Activated T-cell treated with anti-CD3 and anti-CD28 coated beads, Interleukin-2, amount 50 U/mL, for 72 hours (primary cell): ENCODE results near the gene LCN12. TPM values are rescaled to one million over a fixed set of nuclear protein-coding genes. Genes with fewer than 3 reads are reported as not detected.
A peak's percentile ranks its signal among the peaks of the same experiment; 100 is the strongest.

Experiments
- ATAC-seq, 2 donors: fragments of 150-1000 bp; cut with Tn5 transposase; replicated peaks in 1 of 2; 2 replicates each; pipeline ENCODE4 v1.10.0; 2021; ENCODE audit warnings: moderate library complexity in 2 of 2, mild to moderate bottlenecking in 1 of 2
- DNase-seq, 2 donors: peaks; one replicate each; pipeline ENCODE4 v3.0.0; 2021 to 2022; ENCODE audit warnings: mixed read lengths in 1 of 2
- H3K27ac Mint-ChIP-seq: one replicate; pipeline ENCODE4 v1.8.0; 2022; ENCODE audit warnings: mild to moderate bottlenecking, moderate library complexity, mixed read lengths
- H3K27me3 Mint-ChIP-seq: one replicate; pipeline ENCODE4 v1.8.0; 2022; ENCODE audit warnings: low read depth, mixed read lengths
- H3K36me3 Mint-ChIP-seq, 2 donors: one replicate each; pipeline ENCODE4 v1.8.0; 2022; ENCODE audit warnings: mixed read lengths in 2 of 2, mild to moderate bottlenecking in 1 of 2; ENCODE audit not compliant: insufficient read depth in 2 of 2
- H3K4me1 Mint-ChIP-seq: one replicate; pipeline ENCODE4 v1.8.0; 2022; ENCODE audit warnings: low read depth, mixed read lengths
- H3K4me3 Mint-ChIP-seq, 2 donors: one replicate each; pipeline ENCODE4 v1.8.0; 2022; ENCODE audit warnings: mild to moderate bottlenecking in 2 of 2, mixed read lengths in 2 of 2, moderate library complexity in 2 of 2
- H3K9me3 Mint-ChIP-seq, 2 donors: one replicate each; pipeline ENCODE4 v1.8.0; 2022; ENCODE audit warnings: mixed read lengths in 2 of 2
- total RNA-seq, 2 donors: library from RNA; stranded (reverse); gene quantifications; one replicate each; pipeline ENCODE4 v1.2.3, GENCODE V29; 2022

Gene LCN12
- total RNA-seq, 2 donors from 2014 or later = 1.0 to 1.4 TPM

DNA sequence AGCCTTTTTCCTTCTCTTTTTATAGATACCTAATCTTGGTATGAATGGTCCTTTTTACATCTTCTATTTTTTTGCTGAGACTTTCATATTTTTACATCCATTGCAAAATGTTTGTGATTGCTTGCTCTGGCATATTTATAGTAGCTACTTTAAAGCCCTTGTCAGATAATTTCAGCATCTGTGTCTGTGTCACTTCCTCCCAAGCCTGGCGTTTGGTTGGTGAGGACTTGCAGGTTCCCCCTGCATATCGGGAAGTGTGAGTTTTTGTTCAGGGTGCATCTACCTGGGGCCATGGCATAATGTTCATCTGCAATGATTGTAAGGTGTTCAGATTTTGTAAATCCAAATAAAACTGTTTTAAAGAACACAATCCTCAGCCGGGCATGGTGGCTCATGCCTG lies 16.4 kb upstream of the LCN12 start:
- peaks cover 5 to 19% of the 10 kb centered on the region in 2 donors for H3K36me3 Mint-ChIP-seq
- DNase-seq = no peak
- H3K4me1 Mint-ChIP-seq = peaks cover 15% of the 10 kb centered on the region
- no peak overlapping the region for H3K27ac Mint-ChIP-seq
- no peaks in the 10 kb centered on the region for H3K9me3 Mint-ChIP-seq
- H3K27me3 Mint-ChIP-seq = no peaks in the 10 kb centered on the region
- no peak for ATAC-seq
- H3K4me3 Mint-ChIP-seq = no peak overlapping the region

DNA sequence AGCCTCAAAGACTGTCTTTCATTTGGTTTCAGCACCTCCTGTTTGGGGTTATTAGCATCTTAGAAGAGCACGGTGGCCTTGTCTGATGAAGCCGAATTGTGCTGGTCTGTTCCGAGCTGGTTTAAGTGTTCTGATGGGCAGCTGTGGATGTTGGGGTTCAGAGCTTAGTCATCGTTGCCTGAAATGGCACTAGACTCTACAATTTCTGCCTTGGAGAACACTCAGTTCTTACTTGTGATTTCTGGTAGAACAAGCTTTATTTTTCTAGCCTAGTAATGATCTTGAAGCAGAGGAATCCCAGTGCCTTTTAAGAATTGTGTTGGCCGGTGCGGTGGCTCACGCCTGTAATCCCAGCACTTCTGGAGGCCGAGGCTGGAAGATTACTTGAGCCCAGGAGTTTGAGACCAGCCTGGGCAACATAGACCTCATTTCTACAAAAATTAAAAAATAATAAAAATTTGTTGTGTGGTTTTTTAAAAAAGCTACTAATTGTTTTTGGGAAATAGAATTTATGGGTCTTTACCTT lies 15.4 kb upstream of the LCN12 start:
- DNase-seq = no peak
- H3K27me3 Mint-ChIP-seq = no peaks in the 10 kb centered on the region
- no peaks in the 10 kb centered on the region for H3K9me3 Mint-ChIP-seq
- H3K36me3 Mint-ChIP-seq = peaks cover 5 to 19% of the 10 kb centered on the region in 2 donors
- H3K4me3 Mint-ChIP-seq = no peak overlapping the region
- H3K27ac Mint-ChIP-seq = peak overlapping the region; percentile 16
- ATAC-seq = no peak
- peaks cover 12% of the 10 kb centered on the region for H3K4me1 Mint-ChIP-seq

DNA sequence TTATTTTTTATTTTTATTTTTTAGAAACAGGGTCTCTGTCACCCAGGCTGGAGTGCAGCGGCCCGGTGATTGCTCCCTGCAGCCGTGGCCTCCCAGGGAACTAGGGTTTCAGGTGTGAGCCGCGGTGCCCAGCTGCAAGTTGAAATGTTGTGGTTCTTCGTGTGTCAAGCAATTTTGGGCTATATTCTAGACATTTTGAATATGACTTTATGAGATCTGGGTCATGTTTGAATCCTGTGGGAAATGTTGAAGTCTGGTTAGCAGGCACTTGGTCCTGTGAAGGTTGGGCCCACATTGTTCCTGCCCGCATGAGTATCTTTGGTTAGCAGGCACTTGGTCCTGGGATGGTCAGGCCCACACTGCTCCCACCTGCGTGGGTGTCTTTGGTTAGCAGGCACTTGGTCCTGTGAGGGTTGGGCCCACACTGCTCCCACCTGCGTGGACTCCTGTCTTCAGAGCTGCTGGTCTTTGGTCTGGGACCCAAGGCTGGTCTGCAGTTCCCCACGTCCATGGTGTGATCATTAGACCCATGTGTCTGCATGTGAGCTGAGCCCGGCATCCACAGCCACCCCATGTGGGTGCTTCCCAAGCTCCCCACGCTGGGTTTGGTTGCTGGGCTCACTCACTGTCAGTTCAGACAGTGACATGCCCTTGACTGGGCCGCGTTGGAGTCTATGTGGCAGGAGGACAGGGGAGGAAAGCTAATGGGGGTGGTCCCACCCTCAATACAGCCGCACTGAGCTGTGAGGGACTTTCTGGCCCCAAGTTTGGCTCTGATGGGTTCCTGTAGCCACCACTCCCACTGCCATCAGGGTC lies 14.7 kb upstream of the LCN12 start:
- no peaks in the 10 kb centered on the region for H3K9me3 Mint-ChIP-seq
- ATAC-seq (no peak), DNase-seq (no peak)
- H3K27ac Mint-ChIP-seq = no peak overlapping the region
- H3K4me3 Mint-ChIP-seq = no peak overlapping the region
- H3K27me3 Mint-ChIP-seq = no peaks in the 10 kb centered on the region
- H3K36me3 Mint-ChIP-seq = peaks cover 6 to 17% of the 10 kb centered on the region in 2 donors
- peaks cover 5% of the 10 kb centered on the region for H3K4me1 Mint-ChIP-seq

DNA sequence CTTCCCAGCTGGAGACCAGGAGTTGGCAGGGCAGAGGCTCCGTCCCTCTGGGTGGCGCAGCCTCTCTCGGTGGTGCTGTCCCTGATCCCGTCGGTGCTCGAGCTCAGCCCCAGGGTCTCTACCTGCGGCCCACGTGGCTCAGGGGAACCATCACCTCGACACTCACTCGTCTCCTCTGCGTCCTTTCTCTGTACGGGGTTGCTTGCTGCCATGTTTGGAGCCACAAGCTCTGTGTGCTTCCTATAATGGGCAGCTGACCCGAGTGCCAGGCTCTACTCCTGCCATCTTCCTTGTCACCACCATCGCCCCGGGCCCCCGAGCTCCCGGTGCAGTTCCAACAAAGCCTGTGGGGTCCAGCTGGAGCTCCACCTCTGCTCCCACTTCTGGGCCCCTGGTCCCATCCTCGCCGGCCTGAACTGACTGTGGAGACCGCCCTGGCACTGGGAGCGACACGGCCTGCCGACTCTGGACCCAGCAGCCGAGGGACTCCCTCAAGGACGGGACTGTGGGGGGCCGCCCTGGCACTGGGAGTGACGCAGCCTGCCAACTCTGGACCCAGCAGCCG lies 12.6 kb upstream of the LCN12 start:
- no peak overlapping the region for H3K27ac Mint-ChIP-seq
- H3K27me3 Mint-ChIP-seq = no peaks in the 10 kb centered on the region
- DNase-seq (no peak), ATAC-seq (no peak)
- H3K4me1 Mint-ChIP-seq = peaks cover 5% of the 10 kb centered on the region
- no peak overlapping the region for H3K4me3 Mint-ChIP-seq
- H3K36me3 Mint-ChIP-seq = peaks cover 1 to 10% of the 10 kb centered on the region in 2 donors
- no peaks in the 10 kb centered on the region for H3K9me3 Mint-ChIP-seq

DNA sequence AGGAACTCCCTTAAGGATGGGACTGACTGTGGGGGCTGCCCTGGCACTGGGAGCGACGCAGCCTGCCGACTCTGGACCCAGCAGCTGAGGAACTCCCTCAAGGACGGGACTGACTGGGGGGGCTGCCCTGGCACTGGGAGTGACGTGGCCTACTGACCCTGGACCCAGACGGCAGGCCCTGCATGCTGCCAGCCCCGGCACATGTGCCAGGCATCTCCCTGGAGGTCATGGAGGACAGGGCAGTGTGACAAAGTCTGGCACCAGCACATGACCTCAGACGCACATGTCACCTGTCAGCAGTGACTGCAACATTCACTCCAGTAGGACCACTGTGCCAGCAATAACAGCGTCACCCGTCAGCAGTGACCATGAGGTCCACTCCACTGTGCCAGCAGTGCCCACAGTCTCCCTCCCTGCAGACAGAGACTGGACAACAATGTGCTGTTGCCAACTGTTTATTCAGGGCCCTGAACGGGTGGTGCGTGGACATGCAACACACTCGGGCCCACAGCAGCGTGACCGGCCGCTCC lies 12.0 kb upstream of the LCN12 start:
- no peaks in the 10 kb centered on the region for H3K27me3 Mint-ChIP-seq
- DNase-seq (no peak), ATAC-seq (no peak)
- H3K9me3 Mint-ChIP-seq = no peaks in the 10 kb centered on the region
- H3K27ac Mint-ChIP-seq = no peak overlapping the region
- no peak overlapping the region for H3K4me3 Mint-ChIP-seq
- H3K4me1 Mint-ChIP-seq = peaks cover 10% of the 10 kb centered on the region
- H3K36me3 Mint-ChIP-seq = peaks cover 1 to 8% of the 10 kb centered on the region in 2 donors

DNA sequence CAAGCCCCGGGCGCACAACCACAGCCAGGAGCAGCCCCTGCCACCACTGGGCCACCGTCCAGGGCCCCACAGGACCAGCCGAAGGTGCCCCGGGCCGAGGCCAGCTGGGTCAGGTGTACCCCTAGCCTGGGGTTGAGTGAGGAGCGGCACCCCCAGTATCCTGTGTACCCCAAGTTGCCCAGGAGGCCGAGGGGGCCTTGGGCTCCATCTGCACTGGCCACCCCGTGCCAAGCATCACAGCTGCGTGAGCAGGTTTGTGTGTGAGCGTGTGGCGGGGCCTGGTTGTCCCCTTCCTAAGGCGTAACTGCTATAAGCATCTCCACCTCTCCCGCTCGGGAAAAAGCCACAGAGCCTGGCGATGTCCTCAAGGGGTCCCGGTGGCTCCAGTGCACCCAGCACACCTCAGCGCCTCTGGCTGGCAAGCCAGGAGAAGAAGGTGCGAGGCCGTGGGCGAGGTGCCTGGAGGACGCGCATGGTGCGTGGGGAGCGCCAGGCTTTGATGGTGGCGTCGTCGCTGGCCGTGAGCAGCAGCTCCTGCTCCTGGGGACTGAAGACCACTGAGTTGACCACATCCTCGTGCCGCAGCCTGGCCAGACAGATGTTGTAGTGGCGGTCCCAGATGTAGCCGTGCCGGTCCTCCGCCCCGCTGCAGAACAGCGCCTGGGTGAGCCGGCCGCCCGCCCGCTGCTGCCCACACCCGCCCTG lies 11.4 kb upstream of the LCN12 start:
- Mint-ChIP-seq H3K36me3 (peaks cover 1 to 8% of the 10 kb centered on the region in 2 donors), H3K9me3 (no peaks in the 10 kb centered on the region), H3K27ac (no peak overlapping the region), H3K4me1 (peaks cover 14% of the 10 kb centered on the region), H3K4me3 (no peak overlapping the region), H3K27me3 (no peaks in the 10 kb centered on the region)
- ATAC-seq (no peak), DNase-seq (no peak)

DNA sequence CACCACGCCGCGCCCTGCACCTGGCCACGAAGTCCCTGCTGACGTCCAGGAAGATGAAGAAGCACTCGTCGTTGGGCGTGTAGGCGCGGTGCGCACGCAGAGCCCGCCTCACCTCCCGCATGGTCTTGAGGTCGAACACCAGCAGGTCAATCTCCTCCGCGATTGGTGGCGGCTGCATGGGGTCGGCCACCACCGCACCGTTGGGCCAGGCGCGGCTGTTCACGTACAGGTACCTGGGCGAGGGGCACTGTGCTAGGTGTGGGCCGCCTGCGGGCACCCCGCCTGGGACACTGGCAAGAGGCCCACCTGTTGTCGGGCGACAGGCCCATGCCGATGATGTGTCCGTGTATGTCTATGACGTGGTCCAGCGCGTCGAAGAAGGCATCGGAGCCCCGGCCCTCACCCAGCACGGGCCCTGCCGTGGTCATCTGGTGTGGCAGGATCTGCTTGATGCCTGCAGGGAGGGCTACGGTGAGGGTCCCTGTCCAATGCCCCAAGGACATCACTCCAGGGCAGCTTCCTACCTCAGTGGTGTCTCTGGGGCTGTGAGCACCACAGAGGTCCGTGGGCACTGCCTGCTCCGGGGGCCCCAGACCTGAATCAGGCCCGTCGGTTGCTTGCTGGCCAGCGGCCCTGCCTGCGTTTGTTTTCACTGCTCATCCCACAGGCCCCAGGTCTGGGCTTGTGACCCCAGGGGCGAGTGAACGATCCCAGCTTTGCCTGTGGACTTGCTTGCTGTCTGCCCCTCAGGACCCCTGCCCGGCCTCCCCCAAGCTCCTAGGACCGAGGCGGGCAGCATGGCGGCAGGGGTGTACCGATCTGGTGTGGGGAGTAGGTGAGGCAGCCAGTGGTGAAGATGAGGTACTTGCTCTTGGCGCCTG lies 10.6 kb upstream of the LCN12 start:
- Mint-ChIP-seq H3K4me1 (peaks cover 14% of the 10 kb centered on the region), H3K27ac (no peak overlapping the region), H3K9me3 (no peaks in the 10 kb centered on the region), H3K27me3 (no peaks in the 10 kb centered on the region), H3K36me3 (peaks cover 1 to 8% of the 10 kb centered on the region in 2 donors), H3K4me3 (no peak overlapping the region)
- DNase-seq = no peak
- no peak for ATAC-seq

DNA sequence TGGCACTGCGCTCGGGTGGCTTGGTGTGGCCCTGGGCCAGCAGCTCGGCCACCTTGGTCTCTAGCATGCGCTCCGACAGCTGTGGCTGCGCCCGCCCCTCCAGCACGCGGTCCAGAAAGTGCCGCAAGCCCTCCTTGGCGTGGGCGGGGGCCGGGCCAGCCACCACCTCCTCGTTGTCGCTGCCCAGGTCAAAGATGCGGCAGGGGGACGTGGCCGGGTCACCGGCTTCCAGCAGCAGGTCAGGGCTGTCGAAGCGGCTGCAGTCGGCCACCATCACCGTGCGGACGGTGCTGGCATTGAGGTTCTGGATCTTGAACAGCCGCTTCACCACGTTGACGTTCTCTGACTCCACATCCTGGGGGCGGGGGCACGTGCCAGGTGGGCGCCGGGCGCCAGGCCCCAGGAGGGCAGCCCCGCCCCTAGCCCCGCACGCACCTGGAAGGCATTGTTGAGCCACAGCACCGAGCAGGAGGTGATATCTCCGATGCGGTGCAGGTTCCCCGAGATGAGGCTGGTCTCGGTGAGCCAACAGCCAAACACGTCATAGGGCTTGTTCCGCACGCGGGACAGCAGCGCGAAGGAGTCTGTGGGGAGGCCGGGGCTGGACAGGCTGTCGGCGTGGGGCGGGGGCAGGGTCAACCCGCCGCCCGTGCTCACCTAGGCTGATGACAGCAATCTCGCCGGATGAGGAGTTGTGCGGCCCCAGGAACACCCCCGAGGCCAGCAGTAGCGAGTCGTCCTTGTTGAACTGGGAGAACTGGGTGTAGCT lies 9.8 kb upstream of the LCN12 start:
- Mint-ChIP-seq H3K36me3 (peaks cover 1 to 6% of the 10 kb centered on the region in 2 donors), H3K27ac (no peak overlapping the region), H3K9me3 (no peaks in the 10 kb centered on the region), H3K27me3 (no peaks in the 10 kb centered on the region), H3K4me3 (peak overlapping the region; percentile 55 to 80), H3K4me1 (peaks cover 14% of the 10 kb centered on the region)
- ATAC-seq (no peak), DNase-seq (no peak)

DNA sequence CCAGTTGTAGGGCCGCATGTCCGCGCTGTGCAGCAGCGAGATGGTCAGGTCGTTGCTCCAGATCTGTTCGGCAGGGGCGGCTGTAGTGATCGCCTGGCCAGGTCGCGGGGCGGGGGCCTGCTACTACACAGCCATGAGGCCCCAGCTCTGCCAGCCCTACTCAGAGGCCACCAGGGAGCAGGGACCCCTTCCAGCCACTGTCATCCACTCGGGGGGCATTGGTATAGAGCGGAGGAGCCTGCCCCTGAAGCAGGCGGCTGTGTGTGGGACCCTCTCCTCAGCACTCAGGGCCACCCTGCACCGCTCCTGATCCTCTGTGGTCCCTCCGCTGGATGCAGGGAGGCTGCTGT lies 9.2 kb upstream of the LCN12 start:
- peaks cover 14% of the 10 kb centered on the region for H3K4me1 Mint-ChIP-seq
- H3K4me3 Mint-ChIP-seq = peak overlapping the region; percentile 55 to 80
- no peaks in the 10 kb centered on the region for H3K27me3 Mint-ChIP-seq
- no peaks in the 10 kb centered on the region for H3K9me3 Mint-ChIP-seq
- H3K36me3 Mint-ChIP-seq = peaks cover 1 to 6% of the 10 kb centered on the region in 2 donors
- ATAC-seq = no peak
- no peak for DNase-seq
- H3K27ac Mint-ChIP-seq = no peak overlapping the region

DNA sequence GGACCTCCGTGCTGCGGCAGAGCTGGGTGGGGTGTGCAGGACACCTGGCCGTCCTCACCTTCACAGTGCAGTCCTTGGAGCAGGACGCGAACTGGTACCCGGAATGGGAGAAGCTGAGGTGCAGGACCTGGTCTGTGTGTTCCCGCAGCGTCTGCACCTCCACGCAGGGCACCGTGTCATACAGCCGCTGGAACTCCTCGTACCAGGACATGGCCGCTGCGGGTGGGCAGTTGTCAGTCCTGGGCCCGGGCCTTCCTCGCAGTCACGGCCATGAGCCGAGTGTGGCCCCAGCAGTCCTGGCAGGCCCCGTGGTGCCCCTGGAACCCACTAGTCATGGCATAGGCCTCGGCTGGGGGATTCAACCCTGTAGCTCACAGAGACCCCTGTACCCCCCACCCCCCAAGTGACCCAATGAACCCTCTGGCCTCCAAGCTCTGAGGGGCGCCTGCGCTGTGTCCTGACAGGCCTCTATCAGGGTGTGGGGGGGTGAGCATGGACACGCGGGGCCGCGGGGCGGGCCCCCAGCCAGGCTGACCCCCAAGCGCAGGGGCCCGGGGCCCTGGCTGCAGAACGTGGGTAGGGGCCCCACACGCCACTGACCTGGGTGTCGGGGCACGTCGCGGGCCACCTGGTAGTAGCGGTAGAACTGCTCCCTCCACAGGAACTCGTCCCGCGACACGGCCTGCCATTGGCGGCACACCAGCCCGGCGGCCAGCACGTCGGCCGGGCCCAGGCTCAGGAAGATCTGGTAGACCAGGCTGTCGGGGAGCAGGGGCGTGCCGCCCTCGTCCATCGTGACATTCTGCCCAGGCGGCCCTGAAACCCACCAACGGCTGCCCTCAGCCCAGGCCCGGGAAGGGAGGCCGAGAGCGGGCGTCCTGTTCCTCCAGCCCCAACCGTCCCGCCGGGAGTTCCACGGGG lies 8.5 kb upstream of the LCN12 start:
- ATAC-seq = peak; percentile 32 to 39
- DNase-seq = peak; percentile 59 to 62
- Mint-ChIP-seq H3K36me3 (peaks cover 1 to 5% of the 10 kb centered on the region in 2 donors), H3K27ac (peak overlapping the region; percentile 61), H3K4me3 (peak overlapping the region; percentile 79 to 80), H3K27me3 (no peaks in the 10 kb centered on the region), H3K9me3 (no peaks in the 10 kb centered on the region), H3K4me1 (peaks cover 16% of the 10 kb centered on the region)

DNA sequence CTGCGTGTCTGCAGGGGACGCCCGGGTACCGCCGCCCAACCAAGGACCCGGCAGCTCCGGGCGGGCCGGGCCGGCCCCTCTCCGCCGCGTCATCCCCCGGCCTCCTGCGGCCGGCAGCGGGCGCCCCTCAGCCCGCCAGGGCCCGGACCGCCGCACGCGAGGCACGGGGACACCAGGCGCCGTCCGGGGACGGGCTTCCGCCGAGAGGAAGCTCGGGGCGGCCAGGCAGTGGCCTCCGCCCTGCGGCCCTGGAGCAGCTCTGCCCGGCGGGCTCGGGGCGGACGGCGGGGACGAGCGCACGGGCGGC lies 7.9 kb upstream of the LCN12 start:
- H3K4me1 Mint-ChIP-seq = peaks cover 19% of the 10 kb centered on the region
- ATAC-seq = peak; percentile 47 to 58
- H3K4me3 Mint-ChIP-seq = peak overlapping the region; percentile 79 to 80
- no peaks in the 10 kb centered on the region for H3K27me3 Mint-ChIP-seq
- no peak for DNase-seq
- no peaks in the 10 kb centered on the region for H3K9me3 Mint-ChIP-seq
- no peak overlapping the region for H3K27ac Mint-ChIP-seq
- peaks cover 1% of the 10 kb centered on the region in 2 donors for H3K36me3 Mint-ChIP-seq
